Esophagus muscularis mucosa (tissue), 4 donors: ENCODE results near the gene TXNDC11.

Experiments
- EP300 ChIP-seq: sonication (generic); formaldehyde crosslinking; IDR thresholded peaks from one replicate; pipeline ENCODE4 v1.6.1; 2017; ENCODE audit warnings: antibody characterized with exemption
- POLR2A ChIP-seq: fragments of 450-650 bp; IDR thresholded peaks from one replicate; pipeline ENCODE4 v1.6.1; 2017; ENCODE audit warnings: antibody characterized with exemption, moderate library complexity, mild to moderate bottlenecking, low read depth
- POLR2AphosphoS5 ChIP-seq, 2 donors: sonication (generic); formaldehyde crosslinking; IDR thresholded peaks; one replicate each; pipeline ENCODE4 v1.6.1; 2017; ENCODE audit warnings: antibody characterized with exemption in 2 of 2
- TF ChIP-seq, protein P1 (sequence below), 3 experiments: fragments of 200-600 bp in 2 of 3; fragments of 450-650 bp in 1 of 3; sonication (generic) in 2 of 3; IDR thresholded peaks; one replicate each; pipeline ENCODE4 v1.5.1; 2017 to 2019; ENCODE audit warnings: antibody characterized with exemption in 3 of 3, mild to moderate bottlenecking in 2 of 3, moderate library complexity in 1 of 3

DNA sequence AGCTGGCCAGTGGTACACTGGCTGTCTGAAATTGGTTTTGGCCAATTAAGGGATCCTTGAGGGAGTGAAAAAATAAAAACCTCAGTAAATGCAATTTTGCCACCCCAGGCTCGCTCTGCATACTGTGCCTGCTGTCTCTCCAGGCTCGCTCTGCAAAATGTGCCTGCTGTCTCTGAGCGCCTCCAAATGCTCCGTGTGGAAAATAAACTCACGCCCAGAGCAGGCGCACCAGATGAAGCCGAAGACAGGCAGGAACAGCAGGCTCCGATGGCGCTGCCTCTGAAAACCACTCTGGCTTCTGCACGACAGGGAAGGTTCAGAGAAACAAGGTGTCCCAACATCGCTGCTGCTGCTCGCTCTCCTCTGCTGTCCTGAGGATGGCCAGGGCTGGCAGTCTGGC lies 45.3 kb downstream of the TXNDC11 start:
- TF ChIP-seq POLR2A: no peak
- TF ChIP-seq, protein P1, sequence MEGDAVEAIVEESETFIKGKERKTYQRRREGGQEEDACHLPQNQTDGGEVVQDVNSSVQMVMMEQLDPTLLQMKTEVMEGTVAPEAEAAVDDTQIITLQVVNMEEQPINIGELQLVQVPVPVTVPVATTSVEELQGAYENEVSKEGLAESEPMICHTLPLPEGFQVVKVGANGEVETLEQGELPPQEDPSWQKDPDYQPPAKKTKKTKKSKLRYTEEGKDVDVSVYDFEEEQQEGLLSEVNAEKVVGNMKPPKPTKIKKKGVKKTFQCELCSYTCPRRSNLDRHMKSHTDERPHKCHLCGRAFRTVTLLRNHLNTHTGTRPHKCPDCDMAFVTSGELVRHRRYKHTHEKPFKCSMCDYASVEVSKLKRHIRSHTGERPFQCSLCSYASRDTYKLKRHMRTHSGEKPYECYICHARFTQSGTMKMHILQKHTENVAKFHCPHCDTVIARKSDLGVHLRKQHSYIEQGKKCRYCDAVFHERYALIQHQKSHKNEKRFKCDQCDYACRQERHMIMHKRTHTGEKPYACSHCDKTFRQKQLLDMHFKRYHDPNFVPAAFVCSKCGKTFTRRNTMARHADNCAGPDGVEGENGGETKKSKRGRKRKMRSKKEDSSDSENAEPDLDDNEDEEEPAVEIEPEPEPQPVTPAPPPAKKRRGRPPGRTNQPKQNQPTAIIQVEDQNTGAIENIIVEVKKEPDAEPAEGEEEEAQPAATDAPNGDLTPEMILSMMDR (IDR thresholded peaks at IDR 0.05): no peak
- TF ChIP-seq POLR2AphosphoS5 (IDR thresholded peaks at IDR 0.05): no peak
- no peak for TF ChIP-seq EP300
